H1 (cell line): Measurements from ENCODE around the gene ZNF629. TPM values are rescaled to one million over a fixed set of nuclear protein-coding genes. Genes with fewer than 3 reads are reported as not detected.

Experiments used
- CTCF ChIA-PET: fragments of 300-600 bp; sonication (Branson Sonifier 250); formaldehyde crosslinking; loops from one replicate; lab custom pipeline; 2021; ENCODE audit not compliant: partially characterized antibody; lab: Charles Lee
- POLR2A ChIA-PET: fragments of 300-600 bp; sonication (Branson Sonifier 250); formaldehyde crosslinking; loops from one replicate; lab custom pipeline; 2021; ENCODE audit warnings: inconsistent platforms; ENCODE audit not compliant: partially characterized antibody; lab: Charles Lee
- DNase-seq, 2 experiments: peaks; one replicate each; pipeline versions ENCODE4 v3.0.0 to v3.0.0-alpha.2; 2010 to 2022; ENCODE audit warnings: low spot score in 2 of 2, low read depth in 1 of 2, mixed read lengths in 1 of 2
- FAIRE-seq: peaks from 2 replicates; lab custom pipeline; 2011; peaks lifted over from hg19 to GRCh38; lab: Jason Lieb, UNC
- H2AFZ ChIP-seq: 2 replicates; pipeline ENCODE4 v1.8.1; 2012; ENCODE audit warnings: low read length, inconsistent platforms
- H2AK5ac ChIP-seq: 2 replicates; pipeline ENCODE4 v1.6.1; 2013; ENCODE audit warnings: low read depth, low read length
- H2BK120ac ChIP-seq: replicated peaks from 2 replicates; pipeline ENCODE3; 2013; ENCODE audit warnings: low read depth, low read length, inconsistent platforms
- H2BK12ac ChIP-seq: 2 replicates; pipeline ENCODE4 v1.6.1; 2013; ENCODE audit warnings: low read depth, low read length
- H2BK15ac ChIP-seq: 2 replicates; pipeline ENCODE4 v1.6.1; 2013; ENCODE audit warnings: low read length
- H2BK20ac ChIP-seq: 2 replicates; pipeline ENCODE4 v1.6.1; 2013; ENCODE audit warnings: low read length
- H2BK5ac ChIP-seq: 2 replicates; pipeline ENCODE4 v1.6.1; 2013; ENCODE audit warnings: low read depth, low read length
- H3K14ac ChIP-seq: 2 replicates; pipeline ENCODE4 v1.6.1; 2013; ENCODE audit warnings: inconsistent platforms; ENCODE audit not compliant: insufficient read length
- H3K18ac ChIP-seq: 2 replicates; pipeline ENCODE4 v1.6.1; 2013; ENCODE audit warnings: low read length; ENCODE audit errors: extremely low read depth
- H3K23ac ChIP-seq: 2 replicates; pipeline ENCODE4 v1.6.1; 2013; ENCODE audit warnings: inconsistent platforms; ENCODE audit not compliant: insufficient read length
- H3K23me2 ChIP-seq: 2 replicates; pipeline ENCODE4 v1.6.1; 2013; ENCODE audit warnings: low read depth, low read length
- H3K27ac ChIP-seq: 2 replicates; pipeline ENCODE4 v1.6.1; 2011; ENCODE audit warnings: low read depth, low read length, inconsistent platforms
- H3K27me3 ChIP-seq, 4 experiments: replicated peaks in 1 of 4; 1 replicate in 1 of 4; 2 replicates in 3 of 4; pipeline versions ENCODE4 v1.6.1 to v1.8.1; 2011 to 2013; ENCODE audit warnings: low read length in 3 of 4, mild to moderate bottlenecking in 3 of 4, inconsistent platforms in 2 of 4, mixed read lengths in 2 of 4, moderate library complexity in 1 of 4; ENCODE audit not compliant: control insufficient read depth in 3 of 4, insufficient read depth in 3 of 4; ENCODE audit errors: extremely low read depth in 1 of 4
- H3K36me3 ChIP-seq, 4 experiments: 2 replicates each; pipeline versions ENCODE4 v1.6.1 to v1.8.1; 2011 to 2013; ENCODE audit warnings: mild to moderate bottlenecking in 4 of 4, low read length in 3 of 4, moderate library complexity in 2 of 4, control low read depth in 1 of 4, inconsistent platforms in 1 of 4; ENCODE audit not compliant: insufficient read depth in 4 of 4, control insufficient read depth in 2 of 4
- H3K4ac ChIP-seq: replicated peaks from 2 replicates; pipeline ENCODE3; 2013; ENCODE audit warnings: low read length, low read depth, mixed read lengths, inconsistent platforms; ENCODE audit not compliant: insufficient read length
- H3K4me1 ChIP-seq, 4 experiments: replicated peaks in 1 of 4; 1 replicate in 1 of 4; 2 replicates in 3 of 4; pipeline versions ENCODE4 v1.6.1 to v1.8.1; 2011 to 2013; ENCODE audit warnings: low read length in 3 of 4, inconsistent platforms in 2 of 4, mixed read lengths in 1 of 4; ENCODE audit not compliant: insufficient read depth in 4 of 4, control insufficient read depth in 3 of 4
- H3K4me2 ChIP-seq, 2 experiments: 2 replicates each; pipeline versions ENCODE4 v1.6.1 to v1.8.1; 2011 to 2013; ENCODE audit warnings: low read depth in 2 of 2, low read length in 2 of 2, control low read depth in 1 of 2, inconsistent platforms in 1 of 2, mild to moderate bottlenecking in 1 of 2; ENCODE audit not compliant: insufficient read depth in 1 of 2
- H3K4me3 ChIP-seq, 4 experiments: fragments of 200-600, 300-600 bp in 1 of 4; sonication (generic), shearing (Covaris generic), sonication (Bioruptor Twin) in 1 of 4; 2 replicates each; pipeline versions ENCODE4 v1.5.1 to v1.8.1; 2011 to 2016; ENCODE audit warnings: low read length in 4 of 4, low read depth in 3 of 4, control low read depth in 2 of 4, inconsistent platforms in 2 of 4, mild to moderate bottlenecking in 2 of 4, mixed read lengths in 1 of 4, moderate library complexity in 1 of 4; ENCODE audit not compliant: insufficient read depth in 2 of 4; ENCODE audit errors: extremely low read depth in 1 of 4
- H3K56ac ChIP-seq: replicated peaks from 2 replicates; pipeline ENCODE3; 2013; ENCODE audit warnings: low read depth, mild to moderate bottlenecking, mixed read lengths, low read length, inconsistent platforms; ENCODE audit not compliant: insufficient read length
- H3K79me1 ChIP-seq: 2 replicates; pipeline ENCODE4 v1.6.1; 2013; ENCODE audit warnings: low read depth, low read length, control low read depth
- H3K79me2 ChIP-seq, 2 experiments: 2 replicates each; pipeline versions ENCODE4 v1.6.1 to v1.8.1; 2012 to 2013; ENCODE audit warnings: low read length in 2 of 2, mild to moderate bottlenecking in 2 of 2, inconsistent platforms in 1 of 2; ENCODE audit not compliant: insufficient read depth in 2 of 2, control insufficient read depth in 1 of 2
- H3K9ac ChIP-seq, 4 experiments: replicated peaks in 1 of 4; 1 replicate in 1 of 4; 2 replicates in 3 of 4; pipeline versions ENCODE4 v1.6.1 to v1.8.1; 2011 to 2013; ENCODE audit warnings: low read depth in 3 of 4, low read length in 3 of 4, control low read depth in 2 of 4, mild to moderate bottlenecking in 2 of 4, moderate library complexity in 2 of 4, inconsistent platforms in 1 of 4; ENCODE audit errors: extremely low read depth in 1 of 4
- H3K9me3 ChIP-seq, 2 experiments: 2 replicates each; pipeline versions ENCODE4 v1.6.1 to v1.8.1; 2012 to 2013; ENCODE audit warnings: mild to moderate bottlenecking in 2 of 2, moderate library complexity in 2 of 2, control low read depth in 1 of 2, inconsistent platforms in 1 of 2, low read depth in 1 of 2, low read length in 1 of 2, mixed read lengths in 1 of 2; ENCODE audit not compliant: insufficient read depth in 2 of 2
- H4K20me1 ChIP-seq, 2 experiments: replicated peaks in 1 of 2; 2 replicates each; pipeline versions ENCODE3 to v1.8.1; 2011 to 2013; ENCODE audit warnings: inconsistent platforms in 2 of 2, low read length in 2 of 2, mild to moderate bottlenecking in 1 of 2; ENCODE audit not compliant: insufficient read depth in 2 of 2, control insufficient read depth in 1 of 2
- H4K5ac ChIP-seq: 2 replicates; pipeline ENCODE4 v1.6.1; 2013; ENCODE audit warnings: low read length, low read depth, mixed read lengths, inconsistent platforms; ENCODE audit not compliant: insufficient read length
- H4K8ac ChIP-seq: 2 replicates; pipeline ENCODE4 v1.8.0; 2013; ENCODE audit warnings: mild to moderate bottlenecking, moderate library complexity, low read length, inconsistent platforms; ENCODE audit not compliant: insufficient read depth; ENCODE audit errors: extremely low read depth
- H4K91ac ChIP-seq: replicated peaks from 2 replicates; pipeline ENCODE3; 2013; ENCODE audit warnings: low read length, mixed read lengths, inconsistent platforms; ENCODE audit not compliant: insufficient read length
- CBX8 ChIP-seq: fragments of 300-800, 300-1000 bp; sonication (generic); IDR thresholded peaks from 2 replicates; pipeline ENCODE4 v1.7.1; 2016; ENCODE audit warnings: low read depth, low read length, borderline replicate concordance
- FOSL1 ChIP-seq: IDR thresholded peaks from 2 replicates; pipeline ENCODE4 v1.6.1; 2011; ENCODE audit warnings: mild to moderate bottlenecking, low read depth, low read length, moderate library complexity; ENCODE audit not compliant: insufficient read depth
- POLR2AphosphoS5 ChIP-seq: IDR thresholded peaks from 2 replicates; pipeline ENCODE4 v1.6.1; 2011; ENCODE audit warnings: low read depth, low read length
- RBBP5 ChIP-seq: IDR thresholded peaks from 2 replicates; pipeline ENCODE4 v1.7.1; 2012; ENCODE audit warnings: low read depth, mild to moderate bottlenecking, inconsistent platforms, low read length, moderate library complexity, borderline replicate concordance
- RNF2 ChIP-seq: fragments of 200-900, 300-1000 bp; sonication (generic); IDR thresholded peaks from 2 replicates; pipeline ENCODE4 v1.7.1; 2016; ENCODE audit warnings: borderline replicate concordance, low read depth, mild to moderate bottlenecking, antibody characterized with exemption, low read length; ENCODE audit not compliant: poor library complexity, severe bottlenecking; ENCODE audit errors: missing control alignments
- SP1 ChIP-seq: IDR thresholded peaks from 2 replicates; pipeline ENCODE4 v1.6.1; 2011; ENCODE audit warnings: low read depth, low read length
- SRF ChIP-seq: IDR thresholded peaks from 2 replicates; pipeline ENCODE4 v1.6.1; 2011; ENCODE audit warnings: mild to moderate bottlenecking, low read depth, low read length, moderate library complexity
- TAF1 ChIP-seq: IDR thresholded peaks from 2 replicates; pipeline ENCODE4 v1.6.1; 2011; ENCODE audit warnings: mild to moderate bottlenecking, low read depth, low read length
- TEAD4 ChIP-seq: IDR thresholded peaks from 2 replicates; pipeline ENCODE4 v1.6.1; 2012; ENCODE audit warnings: low read depth, low read length, inconsistent platforms, mixed read lengths
- WGBS, 2 experiments: shearing (Covaris generic) in 1 of 2; methylation state at CpG; one replicate each; pipeline versions ENCODE4 v1.1.6 to v1.1.7; 2013 to 2015; ENCODE audit warnings: low lambda C conversion rate in 2 of 2, mixed read lengths in 2 of 2, inconsistent platforms in 1 of 2, low coverage in 1 of 2, missing lambda C conversion rate in 1 of 2; ENCODE audit not compliant: insufficient replicate concordance in 2 of 2, insufficient coverage in 1 of 2, insufficient read length in 1 of 2; ENCODE audit errors: extremely low coverage in 1 of 2, missing lambda C conversion rate in 1 of 2; 5-methylcytosine and 5-hydroxymethylcytosine counted together
- polyA plus RNA-seq, 7 experiments: library from polyadenylated mRNA; depleted of rRNA in 3 of 7; stranded (reverse) in 5 of 7; unstranded in 2 of 7; fragments of >200 nt in 5 of 7; fragments of 200-250 nt in 2 of 7; gene quantifications; 1 replicate in 5 of 7; 2 replicates in 1 of 7; 4 replicates in 1 of 7; pipeline versions ENCODE4 v1.2.1 to v1.2.3, GENCODE V29; 2011 to 2013; ENCODE audit warnings: missing spikeins in 2 of 7, mixed read lengths in 2 of 7
- total RNA-seq: library from RNA; stranded (reverse); fragmentation: NEBNext Ultra II Directional; extraction: Animal tissue kit (Norgen Biotek cat#: 25700); gene quantifications from 2 replicates; pipeline ENCODE4 v1.2.1, GENCODE V29; 2021

Gene ZNF629
- total and polyA plus RNA-seq, 2 of the 8 experiments (the other 6 are each of a cell fraction or from before 2014, with no cell fraction given) = 11.0 to 19.5 TPM

DNA sequence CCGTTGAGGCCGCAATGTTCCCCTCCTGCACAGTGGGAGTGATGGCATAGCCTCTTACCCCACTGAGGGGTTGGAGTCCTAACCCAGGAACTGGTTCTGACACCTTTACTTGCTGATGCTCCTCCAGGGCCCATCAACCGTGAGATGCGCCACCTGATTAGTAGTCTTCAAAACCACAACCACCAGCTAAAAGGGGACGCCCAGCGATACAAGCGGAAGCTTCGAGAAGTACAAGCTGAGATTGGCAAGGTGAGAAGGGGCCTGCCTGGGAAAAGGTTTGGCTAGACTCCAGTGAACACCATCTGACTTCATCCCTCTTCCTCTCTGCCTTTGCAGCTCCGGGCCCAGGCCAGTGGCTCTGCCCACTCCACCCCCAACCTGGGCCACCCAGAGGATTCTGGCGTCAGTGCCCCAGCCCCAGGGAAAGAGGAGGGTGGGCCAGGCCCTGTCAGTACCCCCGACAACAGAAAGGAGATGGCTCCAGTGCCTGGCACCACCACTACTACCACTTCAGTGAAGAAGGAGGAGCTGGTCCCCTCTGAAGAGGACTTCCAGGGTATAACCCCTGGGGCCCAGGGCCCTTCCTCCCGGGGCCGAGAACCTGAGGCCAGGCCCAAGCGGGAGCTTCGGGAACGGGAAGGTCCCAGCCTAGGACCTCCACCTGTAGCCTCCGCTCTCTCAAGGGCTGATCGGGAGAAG lies 19.1 kb downstream of the ZNF629 start:
- POLR2A ChIA-PET = interaction anchor here (0.8 to 6.6 kb wide), 10 partner anchors 7 to 56 kb away, joined by 3 to 63 read pairs (median 6); partner anchors contain the start of genes CFAP119 and PHKG2

More for the DNA sequence above, 19.1 kb downstream of the ZNF629 start:
- Histone ChIP-seq H2BK12ac (no peak overlapping the region), H3K27me3 (no peaks in the 10 kb centered on the region; a peak in 1 of 7 replicates), H2AK5ac (no peak overlapping the region), H3K36me3 (peaks cover 54 to 94% (median 82%) of the 10 kb centered on the region in 4 experiments), H3K27ac (no peak overlapping the region), H2BK5ac (no peak overlapping the region), H3K4ac (no peak overlapping the region), H3K56ac (no peak overlapping the region), H3K79me2 (peaks cover 1 to 14% of the 10 kb centered on the region in 2 experiments; a peak in 2 of 4 replicates), H4K20me1 (peaks cover 13 to 25% of the 10 kb centered on the region in 2 experiments), H4K91ac (no peak overlapping the region), H3K4me2 (no peak overlapping the region), H2BK20ac (no peak overlapping the region), H3K18ac (no peak overlapping the region), H3K4me3 (no peak overlapping the region), H2BK15ac (no peak overlapping the region), H3K14ac (no peak overlapping the region), H3K9me3 (no peaks in the 10 kb centered on the region), H2BK120ac (no peak overlapping the region), H3K79me1 (no peaks in the 10 kb centered on the region; the same call in 1 of the 2 replicates), H3K23ac (no peak overlapping the region), H3K4me1 (peaks cover 0 to 3% (median 0%) of the 10 kb centered on the region in 4 experiments; a peak in 2 of 7 replicates), H3K23me2 (no peaks in the 10 kb centered on the region; the same call in 1 of the 2 replicates), H2AFZ (no peak overlapping the region), H4K8ac (no peak overlapping the region), H3K9ac (no peak overlapping the region), H4K5ac (no peak overlapping the region)
- FAIRE-seq (no peak), DNase-seq (no peak)
- no peak for TF ChIP-seq FOSL1
- TF ChIP-seq CBX8 = no peak
- no peak for TF ChIP-seq TEAD4
- no peak for TF ChIP-seq POLR2AphosphoS5
- TF ChIP-seq TAF1 = no peak
- TF ChIP-seq SRF = no peak
- no peak for TF ChIP-seq RBBP5
- TF ChIP-seq RNF2 = no peak
- no peak for TF ChIP-seq SP1
- CTCF ChIA-PET = no interaction called here
- WGBS, 2 experiments = 90% methylated on average over 18 of the region's 18 CpGs; no CpG with 5 or more reads in 1 of the 2 experiments
